Epidermal melanocyte (primary cell): ENCODE measurements around the gene CDH22.

Experiments used
- DNase-seq: peaks from one replicate; pipeline ENCODE4 v3.0.0; 2011; ENCODE audit warnings: low spot score; ENCODE audit not compliant: insufficient read length

The CDH22 gene

DNA sequence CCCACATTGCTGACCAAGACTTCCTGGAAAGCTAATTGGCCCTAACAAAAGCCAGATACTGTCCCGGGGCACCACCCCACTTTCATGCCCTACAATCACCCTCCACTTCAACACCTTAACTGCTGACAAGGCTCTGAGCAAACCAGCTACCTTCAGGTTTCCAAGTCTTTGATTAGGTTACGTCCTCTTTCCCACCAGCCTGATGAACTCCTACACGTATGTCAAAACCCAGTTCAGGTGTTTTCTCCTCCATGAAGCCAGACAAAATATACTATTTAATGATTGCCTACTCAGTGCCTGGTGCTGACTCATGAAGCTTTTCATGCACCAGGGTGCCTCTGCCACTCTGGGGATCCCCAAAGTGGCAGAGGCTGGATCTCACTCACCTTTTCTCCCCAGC, 58.6 kb downstream of the CDH22 start:
- no peak for DNase-seq

DNA sequence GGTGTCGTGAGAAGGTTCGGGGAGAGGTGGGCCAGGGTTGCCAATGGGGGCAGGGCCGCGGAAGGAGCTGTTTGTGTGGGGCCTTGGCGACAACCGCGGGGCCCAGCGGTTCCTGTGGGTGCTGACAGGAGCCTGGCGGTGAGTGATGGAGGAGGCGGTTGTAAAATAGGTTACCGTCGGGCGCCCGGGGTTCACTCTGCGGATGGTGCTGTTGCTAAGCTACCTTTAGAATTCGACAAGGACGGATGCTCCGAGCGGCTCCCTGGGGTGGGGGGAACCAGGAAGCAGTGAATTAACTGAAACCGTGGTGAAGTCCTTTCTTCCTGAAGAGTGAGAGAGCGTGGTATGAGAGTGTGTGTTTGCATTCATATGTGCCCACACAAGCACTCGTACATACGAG, 61.7 kb downstream of the CDH22 start:
- DNase-seq = no peak

DNA sequence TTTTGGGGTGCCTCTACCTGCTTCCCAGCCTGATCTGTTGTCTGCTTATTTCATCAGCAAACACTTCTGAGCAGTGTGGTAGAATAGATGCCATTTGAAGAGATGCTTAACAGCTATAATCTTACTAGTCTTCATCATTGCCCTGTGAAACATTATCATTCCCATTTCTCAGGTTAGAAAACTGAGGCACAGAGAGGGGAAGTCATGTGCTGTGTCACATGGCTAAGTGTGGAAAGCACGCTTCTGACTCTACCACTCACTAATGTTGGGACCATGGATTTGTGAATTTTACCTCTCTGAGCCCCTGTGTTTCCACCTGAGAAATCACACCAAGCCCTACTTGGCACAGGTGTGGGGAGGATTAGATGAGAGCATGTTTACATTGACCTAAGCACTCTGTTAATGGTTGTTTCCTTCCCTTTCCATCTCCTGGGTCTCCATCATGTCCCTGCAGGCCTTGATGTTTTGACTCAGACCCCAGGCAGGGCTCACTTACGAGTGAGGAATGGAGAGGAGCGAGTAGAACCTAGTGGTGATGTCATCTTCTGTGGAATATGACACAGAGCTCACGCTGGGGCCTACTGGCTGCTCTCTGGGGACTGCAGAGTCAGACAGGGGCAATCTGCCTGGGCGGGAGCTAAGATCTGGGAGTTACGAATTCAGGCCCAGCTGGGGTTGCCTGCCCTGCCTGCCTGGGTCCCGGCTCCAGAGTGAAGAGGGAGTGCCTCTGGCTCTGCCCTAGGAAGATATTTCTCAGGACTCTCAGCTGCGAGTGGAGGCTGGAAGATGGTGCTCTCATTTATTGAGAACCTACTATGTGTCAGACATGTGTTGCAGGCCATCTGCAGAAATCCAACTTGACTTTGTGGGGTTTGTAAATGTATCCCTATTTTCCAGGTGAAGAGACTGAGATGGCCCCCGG, 64.3 kb downstream of the CDH22 start:
- DNase-seq = no peak

DNA sequence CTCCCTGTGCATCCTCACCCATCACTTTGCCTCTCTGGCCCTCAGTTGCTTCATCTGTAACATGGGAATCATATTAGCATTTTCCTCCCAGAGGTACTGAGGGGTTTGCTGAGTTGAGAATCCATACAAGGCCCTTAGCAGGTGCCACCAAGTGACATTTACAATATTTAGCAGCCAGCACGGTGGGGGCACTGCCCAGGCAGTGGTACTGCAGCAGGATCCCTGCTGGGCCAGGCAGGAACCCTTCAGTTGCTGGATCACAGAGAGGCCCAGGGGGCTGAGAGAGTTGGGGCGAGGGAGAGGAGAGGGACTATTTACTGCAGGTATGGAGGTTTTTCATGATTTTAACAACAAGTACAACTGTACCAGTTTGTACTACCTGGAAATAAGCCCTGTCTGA, 65.9 kb downstream of the CDH22 start:
- no peak for DNase-seq

GRCh38 chr20:46240881-46241280, 67.4 kb downstream of the CDH22 start:
- DNase-seq = no peak

GRCh38 chr20:46240065-46240464, 68.2 kb downstream of the CDH22 start:
- DNase-seq = no peak

DNA sequence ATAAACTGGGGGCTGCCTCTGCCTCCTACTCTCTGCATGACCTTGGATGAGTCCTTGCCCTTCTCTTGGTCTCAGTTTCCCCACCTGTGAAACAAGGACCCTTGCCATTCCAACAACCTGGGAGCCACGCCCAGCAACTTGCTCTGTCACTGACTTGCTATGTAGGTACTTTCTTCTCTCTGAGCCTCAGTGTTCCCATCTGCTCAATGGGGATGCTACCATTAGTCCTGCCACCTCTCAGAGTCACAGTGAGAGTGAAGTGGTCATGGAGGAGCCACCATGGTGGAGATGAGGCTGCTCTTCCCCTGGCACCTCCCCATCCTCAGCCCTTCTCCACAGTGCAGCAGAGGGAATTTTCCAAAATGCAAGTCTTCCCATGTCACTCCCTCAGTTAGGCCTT, 70.6 kb downstream of the CDH22 start:
- DNase-seq = no peak

DNA sequence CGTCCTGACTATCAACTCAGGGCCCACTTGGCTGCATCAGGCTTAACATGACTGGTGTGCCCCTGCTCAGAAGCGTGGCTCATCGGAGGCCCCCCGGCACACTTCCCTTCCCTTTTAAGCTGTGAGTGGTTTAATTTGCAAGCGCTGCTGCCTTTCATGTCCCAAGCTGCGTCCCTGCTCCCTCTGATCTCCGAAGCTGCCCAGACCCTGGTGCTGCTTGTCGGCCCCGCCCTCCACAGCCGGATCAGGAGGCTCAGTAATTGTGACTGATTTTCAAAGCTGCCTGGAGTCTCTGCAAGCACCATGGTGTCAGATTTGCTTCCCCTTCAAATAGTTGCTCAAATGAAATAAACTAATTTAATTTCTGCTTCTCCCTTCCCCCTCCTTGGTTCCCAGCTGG, 71.1 kb downstream of the CDH22 start:
- DNase-seq = no peak

DNA sequence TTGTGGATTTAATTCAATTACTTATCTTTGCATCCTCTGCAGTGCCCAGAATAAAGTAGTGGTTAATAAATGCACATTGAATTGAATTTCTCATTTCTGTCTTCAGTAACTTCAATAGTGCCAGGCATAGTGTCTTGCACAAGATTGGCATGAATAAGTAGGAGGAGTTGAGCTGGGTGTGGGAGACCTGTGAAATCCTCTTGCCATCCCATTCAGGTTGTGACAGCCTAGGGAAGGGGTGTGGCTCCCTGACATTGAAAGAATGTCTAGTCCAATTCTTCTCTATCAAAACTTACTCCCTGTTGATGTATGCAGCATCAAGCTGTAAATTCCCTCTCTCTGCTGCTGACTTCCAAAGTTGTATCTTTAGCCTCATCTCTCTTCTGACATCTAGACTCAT, 73.2 kb downstream of the CDH22 start:
- DNase-seq = no peak

- no peak for DNase-seq
Observed at GRCh38 chr20:46233701-46234100, 74.6 kb downstream of the CDH22 start.

GRCh38 chr20:46232539-46232938, 75.8 kb downstream of the CDH22 start:
- no peak for DNase-seq

DNA sequence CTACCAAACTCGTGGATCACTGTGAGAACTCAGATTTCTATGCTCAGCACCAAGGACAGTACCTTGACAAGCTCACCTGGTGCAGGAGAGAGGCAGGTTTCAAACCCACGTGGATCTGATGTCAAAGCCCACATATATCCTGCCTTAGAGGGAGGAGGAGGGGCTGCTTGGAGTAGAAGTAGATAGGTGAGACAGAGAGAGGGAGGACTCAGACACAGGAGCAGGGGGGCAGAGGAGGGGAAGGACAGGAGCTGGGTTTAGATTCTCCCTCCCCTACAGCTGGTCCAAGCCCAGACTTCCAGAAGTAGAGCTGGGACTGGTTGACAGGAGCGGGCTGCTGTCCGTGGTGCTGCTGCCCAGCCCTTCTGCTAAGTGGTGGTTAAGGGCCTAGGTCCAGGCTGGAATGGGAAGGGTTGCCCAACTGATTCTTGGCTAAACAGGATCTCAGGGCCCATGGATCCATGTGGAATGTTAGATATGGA, 77.5 kb downstream of the CDH22 start:
- no peak for DNase-seq

DNA sequence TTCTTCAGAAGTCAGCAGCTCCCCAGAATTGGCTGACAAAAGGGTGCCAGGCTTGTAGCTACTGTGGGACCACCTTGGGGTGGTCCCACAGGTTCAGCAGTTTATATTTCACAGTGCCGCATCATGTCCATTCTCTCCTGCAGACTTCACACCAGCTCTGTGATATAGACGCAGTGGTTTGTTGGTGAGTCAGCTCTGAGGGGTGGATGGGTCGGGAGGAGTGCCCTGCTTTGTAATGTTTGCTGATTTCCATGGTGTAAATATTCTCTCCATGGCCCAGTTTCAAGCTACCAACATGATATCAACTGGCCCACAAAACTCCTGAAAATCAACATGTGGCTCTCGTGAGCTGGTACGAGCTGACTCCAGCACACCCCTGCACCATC, 78.2 kb downstream of the CDH22 start:
- DNase-seq = no peak

DNA sequence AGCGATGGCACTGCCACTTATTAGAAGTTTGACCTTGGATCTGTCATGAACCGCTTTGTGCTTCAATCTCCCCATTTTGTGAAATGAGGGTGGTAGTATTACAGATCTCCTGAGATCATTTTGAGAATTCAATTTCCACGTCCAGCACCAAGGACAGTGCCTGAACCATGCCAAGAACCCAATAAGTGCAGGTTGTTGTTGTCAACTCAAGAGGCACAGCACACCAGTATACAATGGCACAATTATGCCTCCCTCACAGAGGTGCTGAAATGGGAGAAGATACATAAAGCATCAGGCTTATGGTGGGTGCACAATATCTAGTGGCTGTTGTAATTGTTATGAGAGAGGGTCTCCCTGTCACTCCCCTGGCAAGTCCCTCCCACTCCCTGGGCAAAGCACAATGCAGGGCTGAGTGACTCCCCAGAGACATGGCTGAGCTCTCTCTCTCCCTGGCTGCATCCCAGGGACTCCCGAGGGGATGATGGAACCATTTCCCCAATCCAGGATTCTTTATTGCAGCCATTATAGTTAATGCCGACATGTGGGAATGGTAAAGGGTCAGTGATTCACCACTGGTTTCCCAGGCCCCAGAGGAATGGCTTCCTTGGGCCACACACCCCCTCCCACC, 78.7 kb downstream of the CDH22 start:
- no peak for DNase-seq

DNA sequence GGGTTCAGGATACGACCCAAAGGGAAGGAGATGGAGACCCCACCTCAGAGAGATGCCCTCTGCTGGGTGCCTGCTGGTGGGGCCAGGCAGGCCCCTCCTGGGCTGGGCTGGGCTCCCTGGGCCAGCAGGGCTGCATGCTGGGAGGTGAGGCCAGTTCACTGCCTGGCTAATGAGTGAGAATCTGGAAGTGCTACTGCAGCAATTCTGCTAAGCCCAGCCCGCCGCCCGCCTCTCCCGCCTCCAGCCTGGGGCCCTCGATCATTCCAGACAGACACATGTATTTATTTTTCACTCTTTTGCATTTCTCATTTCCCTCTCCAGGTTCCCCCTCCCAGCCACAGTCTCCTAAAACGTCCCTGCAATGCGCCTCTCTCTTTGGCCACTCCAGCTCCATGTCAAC, 79.6 kb downstream of the CDH22 start:
- no peak for DNase-seq

DNA sequence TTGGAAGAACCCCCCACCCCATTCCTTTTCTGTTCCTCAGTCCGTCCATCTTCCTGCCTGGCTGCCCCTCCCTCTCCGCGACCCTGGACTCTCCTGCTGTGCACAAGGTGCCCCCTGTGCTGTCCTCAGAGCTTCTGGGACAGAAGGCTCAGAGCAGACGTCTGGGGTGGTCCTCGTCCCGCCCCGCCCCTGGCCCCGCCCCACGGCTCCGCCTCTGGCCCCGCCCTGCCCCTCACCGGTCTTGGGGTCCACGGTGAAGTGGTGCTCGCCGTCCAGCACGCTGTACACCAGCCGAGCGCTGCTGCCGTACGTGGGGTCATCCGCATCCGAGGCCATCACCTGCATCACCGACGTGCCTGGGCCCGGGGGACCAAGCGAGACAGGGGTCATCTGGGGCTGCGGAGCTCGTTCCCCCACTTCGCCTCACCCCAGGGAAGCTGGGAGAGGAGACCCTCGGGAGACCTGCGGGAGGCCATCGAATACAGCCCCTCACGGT, 81.0 kb downstream of the CDH22 start:
- no peak for DNase-seq

DNA sequence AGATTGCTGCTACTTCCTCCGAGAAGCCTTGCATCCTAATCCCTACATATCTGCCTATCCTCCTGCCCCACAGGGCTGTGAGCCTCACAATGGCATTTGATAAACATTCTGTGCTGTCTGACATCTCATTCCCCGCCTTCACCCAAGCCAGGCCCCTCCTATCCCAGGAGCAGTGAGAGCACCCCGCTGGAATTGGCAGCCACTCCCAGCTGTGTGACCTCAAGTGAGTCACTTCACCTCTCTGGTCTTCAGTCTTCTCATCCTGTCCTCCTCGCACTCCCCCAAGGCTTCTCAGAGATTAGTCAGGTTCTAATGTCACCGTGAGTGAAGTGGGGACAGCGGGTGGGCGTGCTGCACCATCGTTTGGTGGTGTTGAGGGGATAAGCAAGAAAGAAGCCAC, 81.7 kb downstream of the CDH22 start:
- no peak for DNase-seq

DNA sequence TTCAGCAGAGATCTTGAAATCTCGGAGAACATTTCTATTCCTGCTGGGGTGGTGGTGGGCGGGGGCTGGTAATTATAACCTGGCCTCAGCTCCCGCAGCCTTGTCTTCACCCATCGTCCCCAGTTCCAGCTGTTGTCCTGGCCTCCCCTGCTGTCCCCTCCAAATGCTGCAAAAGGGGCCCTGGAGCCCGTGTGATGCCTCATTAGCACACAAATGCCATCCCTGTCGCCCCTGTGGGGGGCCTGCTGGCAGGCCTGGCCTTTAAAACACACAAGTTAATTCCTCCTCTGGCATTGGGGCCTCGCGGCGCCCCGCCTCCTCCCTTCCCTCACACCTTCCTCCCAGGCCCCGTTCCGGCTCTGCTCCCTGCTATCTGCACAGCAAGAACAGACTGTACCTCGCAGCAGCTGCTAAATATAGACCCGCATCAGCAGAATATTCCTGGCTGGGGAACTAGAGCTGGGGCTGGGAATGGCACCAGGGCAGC, 85.7 kb downstream of the CDH22 start:
- no peak for DNase-seq

DNA sequence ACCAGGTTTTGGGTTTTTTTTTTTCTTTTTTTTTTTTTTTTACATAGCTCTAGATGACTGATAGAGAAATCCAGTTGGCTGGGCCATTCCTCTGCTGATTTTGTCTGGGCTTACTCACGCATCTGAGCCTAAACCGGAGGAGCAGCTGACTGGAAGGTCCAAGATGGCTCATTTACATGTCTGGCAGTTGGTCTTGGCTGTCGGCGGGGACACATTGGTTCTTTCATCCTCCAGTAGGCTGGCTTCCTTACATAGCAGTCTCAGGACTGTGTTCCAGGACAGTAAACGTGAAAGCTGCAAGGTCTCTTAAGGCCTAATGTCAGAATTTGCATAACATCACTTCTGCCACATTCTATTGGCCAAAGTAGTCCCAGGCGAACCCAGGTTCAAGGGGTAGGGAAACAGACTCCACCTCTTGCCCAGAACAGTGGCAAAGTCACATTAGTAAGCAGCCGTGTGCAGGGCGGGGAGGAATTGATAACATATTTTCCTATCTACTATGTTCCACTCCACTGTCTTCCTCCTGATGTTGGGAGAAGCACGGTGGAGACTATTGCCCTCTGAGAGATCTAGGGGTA, 87.0 kb downstream of the CDH22 start:
- no peak for DNase-seq

GRCh38 chr20:46220455-46221207, 87.7 kb downstream of the CDH22 start:
- DNase-seq = no peak

GRCh38 chr20:46219920-46220319, 88.4 kb downstream of the CDH22 start:
- DNase-seq = no peak
